Activated effector memory CD4-positive, alpha-beta T cell treated with Interleukin-2 at 50 U/mL for 16 hours (primary cell): ENCODE measurements around the gene BBOF1.

Experiments
- DNase-seq: peaks from one replicate; pipeline ENCODE4 v3.0.0-alpha.2; 2020

The BBOF1 gene

DNA sequence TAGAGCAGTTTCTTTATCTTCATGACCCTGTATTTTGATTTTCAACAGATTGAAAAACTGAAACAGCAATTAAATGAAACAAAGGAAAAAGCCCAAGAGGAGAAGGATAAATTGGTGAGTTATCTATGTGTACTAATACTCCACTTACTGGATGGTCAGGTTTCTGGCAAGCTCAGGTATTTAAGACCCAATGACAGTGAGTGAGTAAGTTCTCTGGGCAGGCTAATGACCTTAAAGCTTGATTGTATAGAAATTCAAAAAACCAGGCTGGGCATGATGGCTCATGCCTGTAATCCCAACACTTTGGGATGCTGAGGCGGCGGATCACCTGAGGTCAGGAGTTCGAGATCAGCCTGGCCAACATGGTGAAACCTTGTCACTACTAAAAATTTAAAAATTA, 10.0 kb downstream of the BBOF1 start:
- DNase-seq: no peak

DNA sequence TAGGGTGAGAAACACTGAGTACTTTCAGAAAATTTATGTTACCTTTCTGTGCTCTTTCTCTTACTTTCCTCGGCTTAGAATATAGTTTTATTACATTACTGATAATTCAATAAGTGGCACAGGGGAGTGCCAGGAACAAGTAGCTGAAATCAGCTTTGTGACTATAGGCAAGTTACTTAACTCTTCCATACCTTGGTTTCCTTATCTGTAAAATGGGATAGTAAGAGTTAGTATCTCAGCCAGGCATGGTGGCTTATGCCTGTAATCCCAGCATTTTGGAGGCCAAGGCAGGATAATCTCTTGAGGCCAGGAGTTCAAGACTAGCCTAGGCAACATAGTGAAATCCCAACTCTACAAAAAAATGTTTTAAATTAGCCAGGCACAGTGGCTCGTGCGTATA, 15.4 kb downstream of the BBOF1 start:
- DNase-seq: no peak

DNA sequence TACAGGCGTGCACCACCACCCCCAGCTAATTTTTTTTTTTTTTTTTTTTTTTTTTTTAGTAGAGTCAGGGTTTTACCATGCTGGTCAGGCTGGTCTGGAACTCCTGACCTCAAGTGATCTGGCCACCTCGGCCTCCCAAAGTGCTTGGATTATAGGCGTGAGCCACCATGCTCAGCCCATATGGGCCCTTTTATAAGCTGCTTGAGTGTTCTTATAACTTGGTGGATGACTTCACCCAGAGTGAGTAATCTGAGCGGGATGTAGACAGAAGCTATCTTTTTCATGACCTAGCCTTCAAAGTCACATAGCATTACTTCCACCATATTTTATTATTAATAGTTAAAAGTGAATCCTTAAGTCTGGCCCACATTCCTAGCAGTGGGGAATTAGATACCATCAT, 16.4 kb downstream of the BBOF1 start:
- DNase-seq: no peak

DNA sequence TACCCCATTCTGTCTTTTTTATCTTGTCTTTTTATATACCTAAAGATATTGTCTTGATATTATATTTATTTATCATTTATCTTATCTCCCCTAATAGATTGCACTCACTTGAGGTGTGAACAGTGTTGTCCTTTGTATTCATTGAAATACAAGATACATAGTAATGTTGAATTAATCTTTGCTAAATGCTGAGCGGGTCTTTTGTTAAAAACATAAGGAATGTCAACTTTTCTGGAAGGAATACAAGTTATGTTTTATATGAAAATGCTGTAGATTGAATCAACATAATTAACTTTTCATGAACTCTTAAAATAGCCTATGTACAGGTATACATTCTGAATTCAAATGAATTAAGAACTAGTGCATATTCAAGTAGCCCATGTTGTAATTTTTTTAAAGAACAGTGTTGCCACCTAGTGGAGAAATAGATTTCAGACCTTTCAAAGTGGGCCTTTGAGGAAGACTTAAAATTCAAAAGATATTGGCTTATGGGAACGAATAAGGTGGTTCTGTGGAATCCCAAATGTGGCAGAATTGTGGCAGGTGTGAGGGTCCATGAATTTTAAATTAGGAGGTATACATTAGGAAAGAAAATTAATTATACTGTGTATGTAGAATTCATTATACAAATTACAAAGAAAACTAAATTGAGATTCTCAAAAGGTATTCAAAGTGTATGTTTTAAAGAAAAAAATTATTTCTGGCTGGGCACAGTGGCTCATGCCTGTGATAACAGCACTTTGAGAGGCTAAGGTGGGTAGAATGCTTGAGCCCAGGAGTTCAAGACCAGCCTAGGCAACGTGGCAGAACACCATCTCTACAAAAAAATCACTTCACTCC, 19.1 kb downstream of the BBOF1 start:
- DNase-seq: no peak

DNA sequence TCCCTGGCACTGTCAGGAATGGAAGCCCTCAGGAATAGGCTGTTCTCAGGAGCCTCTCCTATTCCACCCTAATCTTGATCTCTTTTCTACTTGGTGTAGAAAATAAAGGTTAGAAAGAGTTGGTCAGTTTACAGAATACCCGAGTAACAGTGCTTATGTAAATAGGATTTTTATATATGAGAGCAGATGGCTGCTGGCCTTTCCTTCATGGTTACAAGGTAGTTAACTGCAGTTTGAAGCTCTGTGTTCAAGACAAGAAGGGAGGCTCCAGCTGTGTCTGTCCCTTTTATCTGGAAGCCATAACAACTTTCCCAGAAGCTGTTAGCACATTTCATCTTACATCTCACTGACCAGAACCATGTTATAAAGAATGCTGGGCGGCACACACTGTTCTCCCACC, 23.1 kb downstream of the BBOF1 start:
- DNase-seq: no peak

DNA sequence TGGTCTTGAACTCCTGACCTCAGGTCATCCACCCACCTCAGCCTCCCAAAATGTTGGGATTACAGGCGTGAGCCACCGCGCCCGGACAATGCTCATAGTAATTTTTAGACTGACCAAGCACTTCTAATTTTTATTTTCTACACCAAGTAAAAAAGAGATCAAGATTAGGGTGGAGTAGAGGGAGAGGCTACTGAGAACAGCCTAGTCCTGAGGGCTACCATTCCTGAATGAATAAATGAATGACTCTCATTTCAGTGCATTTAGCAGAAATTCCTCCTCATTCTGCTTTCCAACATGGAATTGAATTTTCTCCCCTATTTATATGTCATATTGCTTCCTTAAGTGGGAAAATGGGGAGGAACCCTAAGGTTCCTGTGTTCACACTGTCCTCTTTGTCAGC, 26.4 kb downstream of the BBOF1 start:
- no peak for DNase-seq

DNA sequence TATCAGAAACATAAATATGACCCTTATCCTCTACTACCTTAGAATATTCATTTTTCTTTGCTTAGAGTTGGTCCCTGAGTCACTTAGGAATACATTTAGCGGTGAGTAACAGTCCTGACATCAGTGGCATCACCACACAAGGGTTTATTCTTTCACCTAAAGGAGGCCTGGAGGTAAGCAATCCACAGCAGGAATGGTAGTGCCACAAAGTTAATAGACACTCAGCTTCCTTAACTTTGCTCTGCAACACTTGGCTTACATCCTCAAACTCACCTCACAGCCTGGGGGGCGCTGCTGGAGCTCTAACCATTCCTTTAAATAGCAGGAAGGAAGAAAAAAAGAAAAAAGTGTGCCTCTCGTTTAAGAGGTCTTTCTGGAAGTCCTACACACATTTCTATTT, 29.1 kb downstream of the BBOF1 start:
- no peak for DNase-seq

DNA sequence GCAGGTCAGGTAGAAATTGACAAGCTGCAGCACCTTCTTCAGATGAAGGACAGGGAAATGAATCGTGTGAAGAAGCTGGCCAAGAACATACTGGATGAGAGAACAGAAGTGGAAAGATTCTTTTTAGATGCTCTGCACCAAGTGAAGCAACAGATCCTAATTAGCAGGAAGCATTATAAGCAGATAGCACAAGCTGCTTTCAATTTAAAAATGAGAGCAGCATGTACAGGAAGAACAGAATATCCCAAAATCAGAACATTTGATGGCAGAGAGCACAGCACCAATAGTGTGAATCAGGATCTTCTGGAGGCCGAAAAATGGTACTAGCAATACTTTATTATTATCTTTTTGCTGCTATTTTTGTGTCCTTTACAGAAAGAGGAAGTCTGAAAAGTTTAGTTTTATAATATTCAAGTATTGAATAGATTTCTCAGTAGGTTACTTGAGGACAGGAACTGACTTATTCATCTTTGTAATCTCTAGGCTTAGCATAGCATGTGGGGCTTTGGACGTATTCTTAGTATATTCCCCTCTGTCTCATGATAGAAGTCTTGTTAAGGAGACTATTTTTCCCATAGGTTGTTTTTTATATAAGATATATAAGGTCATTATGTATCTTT, 30.8 kb downstream of the BBOF1 start:
- no peak for DNase-seq

DNA sequence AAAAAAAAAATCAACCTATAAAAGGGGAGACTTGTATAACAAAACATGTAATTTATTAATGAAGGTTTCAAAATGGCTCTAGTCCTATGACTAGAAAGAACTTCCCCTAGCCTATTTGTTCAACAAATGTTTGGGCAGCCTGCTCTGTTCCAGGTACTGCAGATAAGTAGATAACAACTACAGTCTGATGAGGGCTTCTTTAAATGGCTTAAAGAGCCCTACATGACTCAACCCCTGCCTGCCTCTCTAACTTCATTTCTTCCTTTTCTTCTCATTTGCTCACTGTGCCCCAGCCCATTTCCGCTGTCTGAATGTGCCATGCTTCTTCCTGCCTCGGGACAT, 43.6 kb downstream of the BBOF1 start:
- DNase-seq: no peak

DNA sequence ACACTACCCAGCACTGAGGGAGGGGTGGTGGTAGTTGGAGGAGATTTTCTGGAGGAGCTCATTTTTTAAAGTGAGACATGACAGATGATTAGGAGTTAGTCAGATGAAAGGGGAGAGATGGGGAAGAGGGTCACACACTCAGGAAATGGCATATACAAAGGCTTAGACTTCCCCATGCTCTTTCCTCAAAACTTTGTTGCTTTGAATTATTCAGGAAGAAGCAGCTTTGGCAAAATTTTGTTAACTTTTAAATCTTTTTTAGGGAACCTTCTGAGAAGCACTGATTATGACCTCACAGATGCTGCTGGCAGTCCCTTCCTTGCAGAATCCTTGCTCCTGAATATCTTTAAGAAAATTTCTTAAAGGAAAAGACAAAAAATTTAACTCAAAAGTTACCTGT, 45.3 kb downstream of the BBOF1 start:
- DNase-seq: no peak

DNA sequence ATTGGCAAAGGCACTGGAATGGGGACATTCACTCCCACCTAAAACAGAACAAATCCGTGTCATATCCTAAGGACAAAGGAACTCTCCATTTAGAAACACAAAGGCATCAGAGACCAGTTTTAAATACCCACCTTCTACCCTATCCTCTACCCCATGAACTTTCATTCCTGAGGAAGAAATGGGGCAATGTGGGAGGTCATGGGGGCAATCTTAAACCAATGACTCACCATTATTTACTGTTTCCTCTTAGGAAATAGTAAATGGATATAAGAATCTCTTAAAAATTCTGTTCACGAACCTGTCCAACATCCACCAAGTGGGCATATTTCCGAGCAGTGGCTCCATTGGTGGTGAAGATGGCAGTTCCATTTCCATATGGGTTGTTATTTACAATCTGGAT, 45.7 kb downstream of the BBOF1 start:
- DNase-seq: no peak

DNA sequence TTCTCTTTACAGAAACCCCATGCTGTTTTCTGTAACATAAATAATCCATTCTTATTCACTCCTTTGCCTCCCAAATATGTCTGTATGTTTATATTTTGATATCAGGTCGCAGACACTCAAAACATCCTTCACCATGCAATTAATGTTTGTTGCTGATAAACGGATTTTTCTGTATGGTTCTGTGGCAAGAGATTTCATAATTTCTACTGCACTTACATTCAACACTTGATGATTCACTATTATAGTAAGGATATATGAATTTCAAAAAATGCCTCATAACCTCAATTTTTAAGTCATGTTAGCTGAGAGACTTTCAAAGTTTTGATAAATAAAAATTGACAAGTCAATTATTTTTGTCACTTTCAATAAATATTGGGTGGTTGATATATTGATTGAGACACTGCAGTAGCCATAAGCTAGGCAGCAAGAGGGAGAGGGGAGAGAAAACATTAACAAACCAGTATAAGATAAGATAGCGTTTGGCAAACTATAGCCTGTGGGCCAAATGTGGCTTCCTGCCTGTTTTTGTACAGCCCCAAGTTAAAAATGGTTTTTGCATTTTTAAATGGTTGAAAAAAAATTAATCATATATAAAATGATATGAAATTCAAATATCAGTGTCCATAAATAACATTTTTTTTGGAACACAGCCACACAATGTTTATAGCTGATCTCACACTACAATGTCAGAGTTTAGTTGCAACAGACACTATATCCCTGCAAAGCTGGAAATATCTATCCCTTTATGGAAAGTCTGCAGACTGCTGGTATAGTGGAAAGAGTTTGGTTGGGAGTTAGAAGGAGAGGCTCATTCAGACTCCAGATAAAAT, 46.8 kb downstream of the BBOF1 start:
- no peak for DNase-seq

DNA sequence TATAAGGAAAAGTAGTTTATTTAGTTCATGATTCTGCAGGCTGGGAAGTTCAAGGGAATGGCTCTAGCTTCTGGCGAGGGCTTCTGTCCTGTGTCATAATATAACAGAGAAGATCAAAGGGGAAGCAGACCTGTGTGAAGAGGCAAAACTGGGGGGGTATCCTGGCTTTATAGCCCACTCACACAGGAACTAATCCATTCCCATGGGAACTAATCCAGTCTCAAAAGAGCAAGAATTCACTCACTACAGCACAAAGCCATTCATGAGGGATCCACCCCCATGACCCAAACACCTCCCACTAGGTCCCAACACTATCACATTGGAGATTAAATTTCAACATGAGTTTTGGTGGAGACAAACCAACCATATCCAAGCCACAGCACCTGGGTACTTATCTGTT, 58.3 kb downstream of the BBOF1 start:
- DNase-seq: no peak

DNA sequence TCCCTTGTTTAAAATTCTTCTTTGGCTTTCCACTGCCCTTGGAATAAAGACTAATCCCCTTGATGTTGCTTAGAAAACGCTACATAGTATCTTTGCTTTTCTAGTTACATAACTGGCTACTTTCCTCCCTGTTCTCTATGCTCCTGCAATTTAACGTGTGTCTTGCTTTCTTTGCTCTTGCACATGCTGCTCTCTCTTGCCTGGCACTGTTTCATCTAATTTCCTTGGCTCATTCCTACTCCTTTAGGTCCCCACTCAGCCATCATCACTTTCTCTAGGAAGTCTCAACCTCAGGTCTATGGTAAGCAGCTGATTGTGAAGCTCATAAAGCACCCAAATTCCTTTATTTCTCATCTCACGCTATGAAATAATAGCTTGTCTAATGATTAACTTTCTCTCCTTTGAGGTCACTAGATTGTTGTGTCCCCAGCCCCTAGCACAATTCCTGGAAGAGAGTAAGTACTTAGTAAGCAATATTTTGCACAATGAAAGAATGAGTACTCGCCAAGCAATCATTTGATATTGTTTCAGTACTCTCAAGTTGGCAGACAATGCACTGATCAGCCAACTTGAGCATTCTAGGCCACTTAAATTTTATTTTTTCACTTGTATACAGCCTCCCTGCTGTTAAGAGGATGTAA, 61.8 kb downstream of the BBOF1 start:
- DNase-seq: no peak

DNA sequence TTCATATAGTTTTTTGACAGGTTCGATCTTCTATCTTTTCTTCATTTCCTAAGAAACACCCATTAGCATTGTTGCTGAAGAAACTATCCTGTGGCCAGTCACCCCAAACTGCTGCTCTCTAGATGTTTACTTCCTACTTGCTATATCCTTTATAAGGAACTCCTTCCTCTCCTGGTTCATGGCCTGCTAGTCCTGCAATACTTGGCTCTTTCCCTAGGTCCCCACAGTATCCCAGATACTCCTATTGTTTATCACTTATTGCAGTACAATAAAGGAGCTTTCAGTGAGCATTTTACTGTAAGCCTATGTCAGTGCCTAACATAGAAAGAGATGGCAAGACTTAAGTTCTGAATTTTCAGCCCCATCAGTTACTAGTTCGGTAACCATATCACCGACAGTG, 62.3 kb downstream of the BBOF1 start:
- DNase-seq: no peak

DNA sequence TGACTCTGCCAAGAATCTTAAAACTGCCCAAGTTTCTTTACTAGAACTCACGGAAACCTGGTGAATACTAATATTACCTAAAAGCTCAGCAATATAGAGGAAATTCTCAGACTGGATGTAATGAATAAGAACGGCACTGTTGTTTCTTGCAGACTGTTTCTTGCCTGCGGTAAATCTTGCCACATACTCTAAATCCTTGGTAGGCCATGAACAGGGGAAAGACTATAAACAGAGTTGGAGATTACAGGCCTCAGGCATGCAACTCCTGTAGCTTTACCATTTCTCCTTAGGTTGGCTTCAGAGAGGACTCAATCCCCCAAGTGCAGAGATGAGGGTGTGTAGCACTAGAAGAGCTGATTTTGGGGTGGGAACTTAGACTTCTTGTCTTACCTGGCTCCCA, 64.0 kb downstream of the BBOF1 start:
- DNase-seq: no peak

DNA sequence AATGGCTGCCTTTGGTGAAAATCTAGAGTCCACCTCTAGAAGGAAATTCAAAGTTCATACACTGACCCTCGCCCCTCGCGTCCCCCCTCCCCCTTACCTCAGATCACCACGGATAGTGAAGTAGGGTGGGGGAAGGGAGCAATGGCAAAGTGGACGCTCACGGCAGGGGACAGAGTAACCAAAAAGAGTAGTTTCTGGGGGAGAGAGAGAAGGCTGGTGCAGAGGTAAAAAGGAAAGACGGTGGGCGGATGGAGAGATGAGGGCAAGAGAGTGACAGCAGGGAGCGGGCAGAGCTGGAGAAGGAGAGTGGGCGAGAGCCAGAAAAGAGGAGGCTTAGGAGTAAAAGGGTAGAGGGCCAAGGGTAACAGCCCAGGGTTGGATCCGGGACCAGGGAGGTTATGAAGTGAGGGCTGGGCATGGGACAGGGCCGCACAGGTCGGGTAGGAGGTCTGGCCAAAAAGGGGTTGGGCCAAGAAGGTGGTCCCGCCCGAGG, 64.7 kb downstream of the BBOF1 start:
- no peak for DNase-seq

DNA sequence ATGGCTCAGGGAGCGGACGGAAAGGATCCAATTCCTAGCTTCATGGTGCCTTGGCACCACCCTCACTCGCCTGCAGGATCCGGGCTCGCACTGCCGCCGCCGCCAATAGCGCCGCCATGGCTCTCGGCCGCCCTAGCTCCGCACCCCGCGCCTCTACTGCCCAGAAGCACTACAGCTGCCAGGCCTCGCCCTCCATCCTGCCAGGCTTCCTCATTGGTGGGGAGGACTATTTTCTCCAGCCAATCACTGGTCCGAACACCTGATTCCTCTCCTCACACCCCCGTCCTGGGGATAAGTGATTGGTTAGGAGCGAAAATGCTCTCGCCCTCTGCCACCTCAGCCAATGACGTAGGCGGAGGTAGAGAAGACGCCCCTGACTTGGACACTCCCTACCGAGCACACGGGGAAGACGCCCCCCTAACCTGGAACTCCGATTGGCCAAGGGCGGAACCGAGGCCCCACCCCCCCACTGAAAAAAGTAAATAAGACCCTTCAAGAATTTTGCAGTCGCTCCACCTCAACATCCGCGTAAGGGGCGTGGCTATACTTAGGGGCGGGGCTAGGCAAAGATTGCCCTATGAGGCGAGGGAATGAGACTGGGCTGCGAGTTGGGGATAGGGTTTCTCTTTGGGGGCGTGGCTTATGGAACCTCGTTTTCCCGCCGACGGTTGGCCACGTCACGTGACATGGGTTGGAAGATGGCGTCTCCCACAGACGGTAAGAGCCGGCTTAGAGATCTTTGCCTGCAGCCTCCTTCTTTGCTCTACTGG, 65.3 kb downstream of the BBOF1 start, which contains the start of the genes ALDH6A1 and LIN52:
ALDH6A1 (minus strand) TSS at position 177 of the 770 bp plus-strand sequence; CDS start at position 118, 59 bp downstream.
LIN52 (plus strand) TSS at position 680 of the 770 bp plus-strand sequence; CDS start at position 699, 19 bp downstream.
- peak; percentile 100 for DNase-seq

DNA sequence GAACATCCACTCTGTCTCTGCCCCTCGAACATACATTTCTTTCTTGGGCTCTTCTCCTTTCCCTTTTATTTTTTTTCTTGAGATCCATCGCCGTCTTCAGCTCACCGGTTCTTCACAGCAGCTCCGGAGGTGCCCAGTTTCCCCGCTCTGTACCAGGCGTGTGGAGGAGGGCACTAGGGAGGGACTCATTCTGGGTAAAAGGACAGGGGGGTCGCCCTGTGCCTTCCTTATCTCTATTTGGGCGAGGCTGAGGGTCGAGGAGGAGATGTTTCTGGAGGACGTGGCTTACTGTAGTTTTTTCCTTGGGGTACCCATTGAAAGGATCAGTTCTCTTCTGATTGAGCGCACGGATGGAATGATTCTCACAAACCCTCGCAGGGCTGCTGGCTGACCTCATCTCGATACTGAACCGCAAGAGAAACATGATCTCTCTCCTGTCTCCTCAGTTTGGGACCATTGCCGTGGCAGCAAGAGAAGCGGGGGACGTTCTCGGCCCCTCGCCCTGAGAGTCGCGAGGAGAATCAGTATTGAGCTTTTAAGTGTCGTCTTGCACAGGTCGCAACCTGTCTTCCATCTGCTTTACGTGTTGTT, 66.0 kb downstream of the BBOF1 start:
- no peak for DNase-seq

DNA sequence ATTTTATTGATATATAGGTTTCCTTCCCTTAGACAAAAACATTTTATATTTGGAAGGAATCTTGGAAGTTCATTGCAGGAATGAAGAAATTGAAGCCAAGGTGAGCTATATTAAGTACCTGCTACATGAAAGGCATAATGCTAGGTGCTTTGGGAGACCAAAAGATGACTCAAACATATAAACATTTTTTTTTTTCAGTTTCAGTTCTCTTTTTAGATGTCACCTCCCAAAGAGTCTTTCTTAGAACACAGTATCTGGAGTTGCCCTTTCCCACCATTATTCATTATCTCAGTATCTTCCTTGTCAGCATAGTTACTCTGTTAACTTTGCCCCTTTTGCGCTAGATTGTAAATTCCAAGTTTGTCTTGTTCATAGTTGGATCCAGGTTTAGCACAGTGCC, 66.7 kb downstream of the BBOF1 start:
- DNase-seq: no peak

DNA sequence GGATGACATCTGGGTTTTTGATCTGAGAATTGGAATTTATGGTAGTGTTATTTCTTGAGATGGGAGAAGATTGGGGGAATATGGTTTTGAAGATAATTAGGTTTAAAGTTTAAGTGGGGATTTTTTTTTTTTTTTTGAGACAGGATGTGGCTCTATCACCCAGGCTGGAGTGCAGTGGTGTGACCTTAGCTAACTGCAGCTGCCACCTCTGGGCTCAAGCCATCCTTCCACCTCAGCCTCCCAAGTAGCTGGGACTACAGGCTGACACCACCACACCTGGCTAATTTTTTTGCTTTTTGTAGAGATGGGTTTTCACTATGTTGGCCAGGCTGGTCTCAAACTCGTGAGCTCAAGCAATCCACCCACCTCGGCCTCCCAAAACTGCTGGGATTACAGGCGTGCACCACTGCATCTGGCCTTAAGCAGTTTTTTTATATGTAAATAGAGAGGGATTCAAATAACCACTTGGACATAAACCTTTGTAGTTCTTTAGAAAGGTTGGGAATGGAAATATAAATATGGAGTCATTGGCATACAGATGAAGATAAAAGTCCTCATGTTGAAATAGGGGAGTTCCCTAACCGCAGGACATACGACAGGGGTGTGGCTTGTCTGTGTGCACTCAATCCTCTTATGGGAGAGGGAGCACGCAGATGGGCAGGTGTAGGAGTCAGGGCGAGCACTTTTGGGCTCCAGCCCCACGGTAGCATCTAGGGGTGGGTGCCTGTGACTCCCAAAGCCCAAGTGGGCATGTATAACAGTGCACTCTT, 70.3 kb downstream of the BBOF1 start:
- DNase-seq: no peak
